ENCODE results near the gene CCDC27. TPM values are rescaled to one million over a fixed set of nuclear protein-coding genes. Genes with fewer than 3 reads are reported as not detected.

The CCDC27 gene
- total and polyA plus RNA-seq, 2 of the 13 experiments (the other 11 are each of a cell fraction or from before 2014, with no cell fraction given): not detected

DNA sequence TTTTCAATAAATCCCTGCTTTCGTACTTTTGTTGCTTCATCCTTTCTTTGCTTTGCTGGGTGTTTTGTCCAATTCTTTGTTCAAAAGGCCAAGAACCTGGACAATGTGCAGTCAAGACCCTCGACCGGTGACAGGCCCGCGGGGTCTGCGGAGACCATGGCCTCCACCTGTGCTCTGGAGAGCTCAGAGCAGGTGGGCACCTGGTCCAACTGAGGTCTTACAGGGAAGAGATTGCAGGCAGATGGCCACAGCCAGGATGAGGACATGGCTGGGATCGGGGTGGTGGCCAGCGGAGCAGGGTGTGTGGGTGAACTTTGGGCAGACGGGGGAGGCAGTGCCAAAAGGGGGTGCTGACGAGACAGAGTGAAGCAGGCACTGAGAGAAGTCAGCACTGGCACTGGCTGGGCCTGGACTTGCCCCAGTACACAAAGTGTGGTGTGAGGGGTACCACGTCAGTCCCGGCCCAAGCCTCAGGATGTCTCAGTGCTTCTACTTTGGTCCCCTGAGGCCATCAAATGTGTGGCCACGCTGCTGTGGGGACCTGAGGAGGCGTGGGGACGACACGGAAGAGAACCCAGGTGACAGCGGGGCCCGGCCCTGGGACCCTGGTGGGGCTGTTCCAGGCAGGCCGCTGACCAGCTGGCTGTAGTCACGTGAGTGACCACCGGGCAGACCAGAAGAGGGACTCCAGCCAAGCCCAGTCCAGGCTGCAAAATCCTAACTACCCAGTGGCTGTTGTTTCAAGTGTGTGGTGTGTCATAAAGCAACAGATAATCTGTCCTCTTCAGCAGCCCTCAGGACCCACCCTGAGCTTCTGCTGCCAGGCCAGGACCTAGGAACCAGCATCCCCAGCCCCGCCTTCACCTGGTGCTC, 10.4 kb upstream of the CCDC27 start (continued):
- TF ChIP-seq ASH2L (IDR thresholded peaks at IDR 0.05; ENCODE audit: insufficient read length, low read depth, low read length): no peak

DNA sequence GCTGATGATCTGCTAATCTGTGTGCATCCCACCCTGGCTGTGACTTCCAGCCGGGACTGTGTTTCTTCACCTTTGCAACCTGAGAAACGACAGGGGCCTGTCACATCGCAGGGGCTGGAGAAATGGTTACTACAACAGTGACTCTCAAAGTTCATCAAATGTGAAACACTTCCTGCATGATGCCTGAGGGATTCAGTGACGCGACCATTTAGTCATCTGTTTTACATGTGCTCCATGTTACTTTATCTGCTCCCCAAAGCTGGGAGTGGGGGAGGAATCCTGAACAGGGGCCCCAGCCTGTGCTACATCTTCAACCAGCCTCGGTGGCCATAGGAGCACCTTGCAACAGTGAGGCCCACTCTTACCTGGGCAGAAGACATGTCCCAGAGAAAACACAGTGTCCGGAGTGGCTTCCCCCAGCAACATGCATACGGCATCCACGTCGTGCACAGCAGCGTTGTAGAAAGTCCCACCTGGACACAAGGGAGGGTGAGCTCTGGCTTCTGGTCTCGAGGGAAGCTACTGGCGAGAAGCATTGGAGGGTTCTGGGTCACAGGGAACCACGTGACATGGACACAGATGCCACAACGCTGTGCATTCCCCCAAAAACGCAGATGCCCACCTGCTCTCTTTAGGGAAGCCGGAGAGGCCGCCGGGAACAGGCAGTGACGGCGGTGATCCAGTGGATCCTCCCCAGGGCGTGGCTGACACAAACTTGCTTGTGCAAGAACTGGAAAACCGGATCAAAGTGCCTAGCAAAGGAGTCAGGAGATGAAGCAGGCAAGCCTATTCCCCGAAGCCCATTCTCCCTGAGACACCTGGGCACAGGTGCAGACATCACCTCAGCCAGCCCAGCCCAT, 9.6 kb upstream of the CCDC27 start:
- no peak for ATAC-seq
- intact Hi-C loops (cut with micrococcal nuclease; ENCODE audit: unreplicated experiment) (no loop called here), in situ Hi-C loops (cut with HindIII; ENCODE audit: extremely low pct_ligation_motif_present, low pct_unique_long_range_greater_than_20kb) (no loop called here)
- WGBS (ENCODE audit: low lambda C conversion rate): 97% methylated on average over 20 of the region's 24 CpGs
- no peak for FAIRE-seq
- POLR2A ChIA-PET: no interaction called here
- H3K79me2 ChIP-seq (ENCODE audit: insufficient read depth, low read length): peaks cover 6% of the 10 kb centered on the region
- DNase-seq (ENCODE audit: low spot score): no peak
- no peak for TF ChIP-seq ZNF235 (CRISPR knock-in tag; IDR thresholded peaks at IDR 0.05; ENCODE audit: borderline replicate concordance)
- TF ChIP-seq, protein P1, sequence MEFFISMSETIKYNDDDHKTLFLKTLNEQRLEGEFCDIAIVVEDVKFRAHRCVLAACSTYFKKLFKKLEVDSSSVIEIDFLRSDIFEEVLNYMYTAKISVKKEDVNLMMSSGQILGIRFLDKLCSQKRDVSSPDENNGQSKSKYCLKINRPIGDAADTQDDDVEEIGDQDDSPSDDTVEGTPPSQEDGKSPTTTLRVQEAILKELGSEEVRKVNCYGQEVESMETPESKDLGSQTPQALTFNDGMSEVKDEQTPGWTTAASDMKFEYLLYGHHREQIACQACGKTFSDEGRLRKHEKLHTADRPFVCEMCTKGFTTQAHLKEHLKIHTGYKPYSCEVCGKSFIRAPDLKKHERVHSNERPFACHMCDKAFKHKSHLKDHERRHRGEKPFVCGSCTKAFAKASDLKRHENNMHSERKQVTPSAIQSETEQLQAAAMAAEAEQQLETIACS (CRISPR knock-in tag; IDR thresholded peaks at IDR 0.05): no peak
- no peak for TF ChIP-seq MBD4 (IDR thresholded peaks at IDR 0.05; ENCODE audit: borderline replicate concordance, low read length)
- no peak for TF ChIP-seq ISX (CRISPR knock-in tag; conservative IDR thresholded peaks at IDR 0.05)
- no peak for TF ChIP-seq MAFK (conservative IDR thresholded peaks at IDR 0.05 in 1 of 2, IDR thresholded peaks at IDR 0.05 in 1 of 2; ENCODE audit: low read length in 2 of 2)
- TF ChIP-seq TP53 (CRISPR knock-in tag; conservative IDR thresholded peaks at IDR 0.05): no peak
- no peaks in the 10 kb centered on the region for H4K20me1 ChIP-seq (ENCODE audit: insufficient read depth, low read length)
- no peak overlapping the region for H3K9ac ChIP-seq (ENCODE audit: insufficient read depth, low read depth, low read length)
- H3K9me3 ChIP-seq (ENCODE audit: low read length): no peaks in the 10 kb centered on the region
- H3K4me2 ChIP-seq (ENCODE audit: low read depth, low read length): no peak overlapping the region
- no peak overlapping the region for H2AFZ ChIP-seq (ENCODE audit: low read length)
- H3K27me3 ChIP-seq (ENCODE audit: control insufficient read depth in 1 of 2, insufficient read depth in 2 of 2, low read length in 2 of 2): no peaks in the 10 kb centered on the region; a peak in 1 of 5 replicates
- peaks cover 26% of the 10 kb centered on the region for H3K4me1 ChIP-seq (ENCODE audit: insufficient read depth, low read length)
- CTCF ChIA-PET (ENCODE audit: low intra/inter-chr PET ratio, low total read pairs): no interaction called here
- peaks cover 8 to 52% of the 10 kb centered on the region in 2 experiments for H3K36me3 ChIP-seq (replicated peaks in 1 of 2; ENCODE audit: control insufficient read depth in 1 of 2, insufficient read depth in 2 of 2, low read length in 2 of 2)
- BruUV-seq (replicated peaks): no TSS peak
- H3K27ac ChIP-seq (ENCODE audit: extremely low read length, insufficient read depth, low read length): no peak overlapping the region
- H3K4me3 ChIP-seq (replicated peaks in 1 of 3; ENCODE audit: insufficient read depth in 1 of 3, low read depth in 2 of 3, low read length in 3 of 3): no peak overlapping the region
